IMR-90 (cell line): ENCODE results near the gene ATP2B1. TPM values are rescaled to one million over a fixed set of nuclear protein-coding genes. Genes with fewer than 3 reads are reported as not detected.

Source experiments
- ATAC-seq: fragments of 200-7000 bp; cut with Tn5 transposase; 2 replicates; pipeline ENCODE4 v1.9.1; 2020; ENCODE audit warnings: low read depth, mild to moderate bottlenecking, moderate library complexity
- BruUV-seq: library from RNA; stranded (reverse); fragments of 400-500 nt; replicated peaks from 2 replicates; lab custom pipeline; 2021; lab: Mats Ljungman, UMichigan
- CTCF ChIA-PET: fragments of 300-600 bp; formaldehyde crosslinking; extraction: SDS; loops from one replicate; lab custom pipeline; 2021; ENCODE audit warnings: antibody characterized with exemption; lab: Yijun Ruan, JAX
- POLR2A ChIA-PET: fragments of 300-600 bp; sonication (Branson Sonifier 250); formaldehyde crosslinking; loops from one replicate; lab custom pipeline; 2022; ENCODE audit warnings: antibody characterized with exemption; ENCODE audit not compliant: unreplicated experiment; lab: Charles Lee
- DNase-seq: peaks from one replicate; pipeline ENCODE4 v3.0.0; 2013
- H2AFZ ChIP-seq: replicated peaks from 2 replicates; pipeline ENCODE3; 2013; ENCODE audit warnings: low read length, mild to moderate bottlenecking; ENCODE audit not compliant: poor library complexity
- H2AK5ac ChIP-seq: 2 replicates; pipeline ENCODE4 v1.6.1; 2013; ENCODE audit warnings: low read depth, low read length, inconsistent platforms
- H2AK9ac ChIP-seq: replicated peaks from 2 replicates; pipeline ENCODE3; 2013; ENCODE audit warnings: mild to moderate bottlenecking, low read depth, low read length, moderate library complexity; ENCODE audit not compliant: poor library complexity
- H2BK120ac ChIP-seq: 2 replicates; pipeline ENCODE4 v1.6.1; 2013; ENCODE audit warnings: low read depth, low read length, inconsistent platforms
- H2BK15ac ChIP-seq: 3 replicates; pipeline ENCODE4 v1.6.1; 2013; ENCODE audit warnings: low read depth, low read length, inconsistent platforms
- H2BK20ac ChIP-seq: 2 replicates; pipeline ENCODE4 v1.6.1; 2013; ENCODE audit warnings: low read depth, mild to moderate bottlenecking, inconsistent platforms, low read length, moderate library complexity
- H2BK5ac ChIP-seq: 2 replicates; pipeline ENCODE4 v1.6.1; 2013; ENCODE audit warnings: mild to moderate bottlenecking, low read depth, low read length, inconsistent platforms; ENCODE audit not compliant: poor library complexity, severe bottlenecking
- H3K14ac ChIP-seq: replicated peaks from 2 replicates; pipeline ENCODE4 v1.6.1; 2013; ENCODE audit warnings: low read depth, low read length, inconsistent platforms
- H3K18ac ChIP-seq: 2 replicates; pipeline ENCODE4 v1.6.1; 2013; ENCODE audit warnings: low read depth, low read length, control low read depth
- H3K23ac ChIP-seq: 2 replicates; pipeline ENCODE4 v1.6.1; 2013; ENCODE audit warnings: low read depth, low read length, inconsistent platforms
- H3K27ac ChIP-seq: 2 replicates; pipeline ENCODE4 v1.5.1; 2013; ENCODE audit warnings: mild to moderate bottlenecking, control low read depth, low read length; ENCODE audit not compliant: insufficient read depth
- H3K27me3 ChIP-seq: 2 replicates; pipeline ENCODE4 v1.6.1; 2013; ENCODE audit warnings: low read length; ENCODE audit not compliant: control insufficient read depth, insufficient read depth
- H3K36me3 ChIP-seq: 2 replicates; pipeline ENCODE4 v1.6.1; 2013; ENCODE audit warnings: low read length, mixed read lengths; ENCODE audit not compliant: control insufficient read depth, insufficient read depth
- H3K4ac ChIP-seq: 2 replicates; pipeline ENCODE4 v1.6.1; 2013; ENCODE audit warnings: low read depth, low read length, inconsistent platforms
- H3K4me1 ChIP-seq: 2 replicates; pipeline ENCODE4 v1.6.1; 2013; ENCODE audit warnings: low read length, mixed read lengths; ENCODE audit not compliant: control insufficient read depth, insufficient read depth
- H3K4me2 ChIP-seq: 2 replicates; pipeline ENCODE4 v1.6.1; 2013; ENCODE audit warnings: low read depth, mild to moderate bottlenecking, control low read depth, low read length, moderate library complexity
- H3K4me3 ChIP-seq: 2 replicates; pipeline ENCODE4 v1.5.1; 2013; ENCODE audit warnings: low read depth, mild to moderate bottlenecking, control low read depth, low read length, moderate library complexity; ENCODE audit not compliant: insufficient read depth
- H3K56ac ChIP-seq: 2 replicates; pipeline ENCODE4 v1.6.1; 2013; ENCODE audit warnings: low read length, inconsistent platforms; ENCODE audit not compliant: insufficient read depth; ENCODE audit errors: extremely low read depth
- H3K79me1 ChIP-seq, 2 experiments: 2 replicates each; pipeline ENCODE4 v1.6.1; 2013; ENCODE audit warnings: low read length in 2 of 2, inconsistent platforms in 1 of 2, low read depth in 1 of 2
- H3K9ac ChIP-seq: 2 replicates; pipeline ENCODE4 v1.6.1; 2013; ENCODE audit warnings: low read depth, low read length, control low read depth
- H3K9me1 ChIP-seq: 2 replicates; pipeline ENCODE4 v1.6.1; 2013; ENCODE audit warnings: low read length, inconsistent platforms; ENCODE audit not compliant: insufficient read depth
- H3K9me3 ChIP-seq: 2 replicates; pipeline ENCODE4 v1.6.1; 2013; ENCODE audit warnings: low read length; ENCODE audit not compliant: control insufficient read depth, insufficient read depth
- H4K20me1 ChIP-seq: 2 replicates; pipeline ENCODE4 v1.6.1; 2013; ENCODE audit warnings: low read length, inconsistent platforms; ENCODE audit not compliant: insufficient read depth
- H4K5ac ChIP-seq: 2 replicates; pipeline ENCODE4 v1.6.1; 2013; ENCODE audit warnings: mild to moderate bottlenecking, low read depth, low read length, control low read depth
- H4K8ac ChIP-seq, 2 experiments: 2 replicates each; pipeline ENCODE4 v1.6.1; 2013; ENCODE audit warnings: low read depth in 2 of 2, low read length in 2 of 2, control low read depth in 1 of 2, inconsistent platforms in 1 of 2
- H4K91ac ChIP-seq: 2 replicates; pipeline ENCODE4 v1.6.1; 2013; ENCODE audit warnings: low read depth, low read length, inconsistent platforms; ENCODE audit not compliant: insufficient read depth
- FOS ChIP-seq: fragments of 150-350 bp; IDR thresholded peaks from 2 replicates; pipeline ENCODE4 v1.6.1; 2016; ENCODE audit warnings: low read depth, low read length
- WGBS, 2 experiments: methylation state at CpG; one replicate each; pipeline versions ENCODE4 v1.1.5 to v1.1.7; 2013; ENCODE audit warnings: missing lambda C conversion rate in 2 of 2; ENCODE audit not compliant: insufficient read length in 1 of 2; ENCODE audit errors: extremely low coverage in 2 of 2; 5-methylcytosine and 5-hydroxymethylcytosine counted together
- dilution Hi-C: fragments of 300-500 bp; cut with HindIII; formaldehyde crosslinking; loops from one replicate; pipeline ENCODE4 v1.14.3; 2018; ENCODE audit warnings: low sequenced_read_pairs; ENCODE audit not compliant: unreplicated experiment
- in situ Hi-C: fragments of 300-500 bp; cut with MboI; formaldehyde crosslinking; loops from 3 replicates; pipeline ENCODE4 v1.14.3; 2019; ENCODE audit warnings: low sequenced_read_pairs, inconsistent platforms, mixed read lengths
- intact Hi-C: fragments of 100-400 bp; cut with micrococcal nuclease; formaldehyde crosslinking; loops from 2 replicates; pipeline ENCODE4 v1.10.0; 2022
- polyA plus RNA-seq, 3 experiments: library from polyadenylated mRNA; depleted of rRNA; stranded (reverse); fragments of >200 nt; gene quantifications; 2 replicates each; pipeline ENCODE4 v1.2.3, GENCODE V29; 2012; ENCODE audit warnings: low replicate concordance in 1 of 3
- total RNA-seq: library from RNA; depleted of rRNA; stranded (reverse); fragments of >200 nt; gene quantifications from 2 replicates; pipeline ENCODE4 v1.2.3, GENCODE V29; 2012

ATP2B1 gene
- total and polyA plus RNA-seq, 2 of the 4 experiments (the other 2 are of a cell fraction): 9.9 to 32.6 TPM

DNA sequence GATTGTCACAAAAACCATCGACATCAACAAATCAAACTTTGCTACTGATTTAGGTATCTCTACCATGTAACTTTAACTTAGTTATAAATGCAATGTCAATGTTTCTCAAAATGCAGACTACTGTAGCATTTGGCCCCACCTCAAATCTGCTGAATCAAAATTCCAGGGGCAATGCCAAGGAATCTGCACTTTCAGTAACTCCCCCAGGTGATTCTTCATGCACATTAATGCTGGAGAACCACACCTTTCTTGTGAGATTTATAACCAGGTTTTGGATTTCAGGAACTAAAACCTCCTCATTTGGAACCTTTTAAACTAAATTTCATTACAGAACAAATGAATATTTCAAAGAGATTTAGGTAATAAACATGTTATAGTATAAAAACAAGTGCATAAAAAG, 4.9 kb downstream of the ATP2B1 start:
- Histone ChIP-seq H3K18ac (no peak overlapping the region), H4K20me1 (peaks cover 66% of the 10 kb centered on the region), H3K14ac (no peak overlapping the region), H3K56ac (no peak overlapping the region), H3K27ac (no peak overlapping the region), H2AK5ac (no peak overlapping the region), H3K4me3 (no peak overlapping the region), H2BK120ac (no peak overlapping the region), H3K23ac (no peak overlapping the region), H2BK20ac (no peak overlapping the region), H3K36me3 (no peaks in the 10 kb centered on the region), H3K4me2 (no peak overlapping the region), H2AK9ac (no peak overlapping the region), H3K9me1 (peaks cover 4% of the 10 kb centered on the region; the same call in 1 of the 2 replicates), H2BK5ac (no peak overlapping the region), H2BK15ac (no peak overlapping the region), H3K9me3 (no peaks in the 10 kb centered on the region), H3K9ac (no peak overlapping the region), H4K91ac (no peak overlapping the region), H3K4ac (no peak overlapping the region), H2AFZ (no peak overlapping the region), H4K8ac (no peak overlapping the region), H3K79me1 (peaks cover 13 to 49% of the 10 kb centered on the region in 2 experiments; a peak in 3 of 4 replicates), H3K27me3 (no peaks in the 10 kb centered on the region), H3K4me1 (no peaks in the 10 kb centered on the region), H4K5ac (no peak overlapping the region)
- no TSS peak for BruUV-seq
- ATAC-seq (no peak), DNase-seq (no peak)
- WGBS, 2 experiments: 80% methylated on average over 1 of the region's 1 CpG; no CpG with 5 or more reads in 1 of the 2 experiments
- dilution Hi-C loops: no loop called here
- intact Hi-C loops: loop anchor here (10.0 kb wide), 1 partner anchor 921 kb away; no protein-coding TSS in a partner anchor
- ChIA-PET CTCF (no interaction called here), POLR2A (no interaction called here)
- in situ Hi-C loops: loop anchor here (10.0 kb wide), 1 partner anchor 159 kb away; no protein-coding TSS in a partner anchor
- TF ChIP-seq FOS: no peak
